GM18498 (cell line): Measurements from ENCODE around the gene CNTNAP5.
"Not testable (repeated sequence)": the region's sequence is repeated elsewhere in the genome, so short reads cannot be mapped to it uniquely, and the experiment has no call there.

Experiments used
- ATAC-seq: cut with Tn5 transposase; IDR thresholded peaks from one replicate; pipeline ENCODE4 v1.9.1; 2021; ENCODE audit warnings: mild to moderate bottlenecking, moderate library complexity; ENCODE audit not compliant: unreplicated experiment

Gene CNTNAP5

DNA sequence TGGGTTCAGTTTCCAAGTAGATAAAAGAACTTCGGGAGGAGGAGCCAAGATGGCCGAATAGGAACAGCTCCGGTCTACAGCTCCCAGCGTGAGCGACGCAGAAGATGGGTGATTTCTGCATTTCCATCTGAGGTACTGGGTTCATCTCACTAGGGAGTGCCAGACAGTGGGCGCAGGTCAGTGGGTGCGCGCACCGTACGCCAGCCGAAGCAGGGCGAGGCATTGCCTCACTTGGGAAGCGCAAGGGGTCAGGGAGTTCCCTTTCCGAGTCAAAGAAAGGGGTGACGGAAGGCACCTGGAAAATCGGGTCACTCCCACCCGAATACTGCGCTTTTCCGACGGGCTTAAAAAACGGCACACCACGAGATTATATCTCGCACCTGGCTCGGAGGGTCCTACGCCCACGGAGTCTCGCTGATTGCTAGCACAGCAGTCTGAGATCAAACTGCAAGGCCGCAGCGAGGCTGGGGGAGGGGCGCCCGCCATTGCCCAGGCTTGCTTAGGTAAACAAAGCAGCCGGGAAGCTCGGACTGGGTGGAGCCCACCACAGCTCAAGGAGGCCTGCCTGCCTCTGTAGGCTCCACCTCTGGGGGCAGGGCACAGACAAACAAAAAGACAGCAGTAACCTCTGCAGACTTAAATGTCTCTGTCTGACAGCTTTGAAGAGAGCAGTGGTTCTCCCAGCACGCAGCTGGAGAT lies 382.9 kb downstream of the CNTNAP5 start:
- ATAC-seq: not testable (repeated sequence)

DNA sequence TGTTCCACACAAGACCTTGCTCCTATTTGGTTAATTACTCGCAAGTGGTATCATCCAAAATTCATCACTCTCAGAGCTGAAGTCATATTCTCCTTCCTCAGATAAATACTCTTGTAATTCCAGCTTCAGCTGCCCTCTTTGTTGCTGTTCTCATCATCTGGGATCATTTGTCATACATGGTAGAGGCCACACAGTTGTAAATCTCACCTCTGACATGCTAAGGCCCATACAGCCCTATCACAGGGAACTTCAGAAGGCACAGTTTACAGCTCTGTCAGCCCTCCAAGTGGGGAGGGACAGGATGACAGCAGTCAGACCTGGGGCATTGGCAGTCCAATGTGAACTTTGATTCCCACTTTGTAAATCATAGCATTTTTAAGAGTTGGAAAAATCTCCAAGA lies 399.0 kb downstream of the CNTNAP5 start:
- ATAC-seq: no peak

DNA sequence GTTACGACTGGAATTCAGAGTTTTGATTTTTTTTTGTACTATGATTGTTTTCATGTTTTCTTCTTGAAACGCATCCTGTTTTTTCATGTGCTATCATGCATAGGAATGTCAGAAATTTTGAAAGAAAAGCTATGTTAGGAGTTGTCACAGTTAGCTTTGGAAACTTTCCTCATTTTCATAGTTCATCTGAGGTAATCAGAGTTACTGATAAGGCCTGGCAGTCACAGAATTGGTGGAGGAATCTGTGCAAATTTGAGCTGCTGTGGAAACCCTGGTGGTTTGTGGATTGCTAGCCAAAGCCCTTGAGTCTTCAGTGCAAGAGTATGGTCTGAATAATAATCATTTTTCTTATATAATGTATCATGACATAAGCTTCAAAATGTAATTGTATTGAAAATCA lies 401.0 kb downstream of the CNTNAP5 start:
- ATAC-seq: no peak

DNA sequence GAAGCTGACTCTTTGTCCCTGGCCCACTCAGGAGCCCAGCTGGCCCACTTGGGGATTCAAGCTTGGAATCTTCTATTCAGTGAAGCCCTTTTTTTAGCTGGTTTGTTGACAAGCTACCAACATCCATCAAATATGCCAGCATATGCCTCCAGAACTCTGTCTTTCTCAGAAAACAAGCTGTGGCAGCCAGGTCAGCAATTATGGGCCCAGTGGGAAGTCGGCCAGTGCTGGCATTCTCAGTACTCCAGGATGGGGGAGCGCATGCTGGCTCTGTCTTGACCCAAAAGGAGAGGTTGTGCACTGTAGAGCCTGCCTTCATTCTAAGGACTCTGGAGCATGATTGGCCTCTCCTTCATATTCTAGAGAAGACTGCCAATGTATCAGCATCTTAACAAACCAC lies 401.5 kb downstream of the CNTNAP5 start:
- ATAC-seq: no peak

DNA sequence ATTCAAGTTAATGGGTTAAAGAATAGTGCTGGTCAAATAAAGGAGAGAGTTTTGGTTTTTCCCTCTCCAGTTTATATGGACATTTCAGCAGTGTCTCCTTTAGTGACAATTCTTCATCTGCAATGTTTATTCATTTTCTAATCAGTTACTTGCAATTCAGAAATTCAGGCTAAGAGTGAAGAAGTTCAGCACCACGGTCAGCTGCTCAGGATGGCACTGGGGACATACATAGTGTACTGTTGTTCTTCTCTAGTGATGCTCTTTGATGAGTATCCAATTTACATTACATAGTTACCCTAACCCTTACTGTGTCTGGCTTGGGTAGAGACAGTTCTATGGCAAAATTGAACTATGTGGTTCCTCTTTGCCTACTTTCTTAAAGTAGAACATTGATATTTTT lies 412.7 kb downstream of the CNTNAP5 start:
- no peak for ATAC-seq

DNA sequence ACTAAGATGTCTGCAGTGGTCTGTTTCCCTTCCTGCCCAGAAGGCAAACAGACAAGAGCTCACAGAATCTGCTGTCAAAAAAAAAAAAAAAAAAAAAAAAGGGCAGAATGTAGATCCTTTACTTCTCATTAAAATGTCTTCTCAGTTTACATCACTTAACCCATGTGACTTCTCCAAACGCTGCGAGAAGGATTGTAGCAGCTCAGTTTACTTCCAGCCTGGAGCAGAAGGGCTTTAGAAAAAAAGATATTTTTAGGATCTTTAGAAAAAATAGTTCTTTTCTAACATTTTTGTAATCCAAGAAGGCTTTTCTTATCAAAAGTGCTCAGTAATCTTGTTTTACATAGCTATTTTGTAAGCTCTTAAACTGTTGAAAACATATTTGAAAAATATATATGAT lies 425.4 kb downstream of the CNTNAP5 start:
- ATAC-seq: no peak

DNA sequence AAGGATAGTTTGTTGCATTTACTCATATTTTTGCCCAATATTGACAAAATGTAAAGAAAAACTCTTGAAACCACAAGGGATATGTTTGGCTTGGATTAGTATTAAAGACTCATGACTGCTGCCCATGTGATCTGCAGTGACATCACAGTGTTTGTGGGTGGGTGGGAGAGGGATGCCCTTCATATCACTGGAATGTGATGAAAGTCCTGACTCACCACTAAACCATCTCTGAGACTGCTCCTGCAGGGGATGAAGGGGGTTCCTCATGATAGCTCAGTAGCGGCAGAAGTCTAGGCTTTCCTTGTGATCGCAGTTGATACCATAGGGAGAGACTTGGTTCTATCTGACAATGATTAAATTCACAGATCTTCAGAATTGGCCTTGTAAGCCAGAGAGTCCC lies 451.2 kb downstream of the CNTNAP5 start:
- ATAC-seq: no peak

DNA sequence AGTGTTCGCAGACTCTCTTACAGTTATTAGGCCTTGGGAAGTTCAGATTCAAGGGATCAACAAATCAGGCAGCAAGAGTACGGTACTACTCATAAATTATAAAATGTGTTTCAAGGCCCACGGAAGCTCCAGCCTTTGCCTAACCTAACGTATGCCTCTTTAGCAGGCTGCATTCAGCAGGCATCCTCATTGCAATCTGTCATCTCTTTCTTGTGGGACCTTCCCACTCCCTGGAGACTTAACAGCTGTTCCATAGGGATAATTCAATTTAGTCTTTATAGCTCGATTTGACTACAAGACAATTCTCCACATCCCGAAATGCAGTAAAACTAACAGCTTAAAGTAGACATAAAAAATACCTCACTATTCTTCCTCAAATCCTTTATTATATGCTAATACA lies 453.7 kb downstream of the CNTNAP5 start:
- no peak for ATAC-seq

DNA sequence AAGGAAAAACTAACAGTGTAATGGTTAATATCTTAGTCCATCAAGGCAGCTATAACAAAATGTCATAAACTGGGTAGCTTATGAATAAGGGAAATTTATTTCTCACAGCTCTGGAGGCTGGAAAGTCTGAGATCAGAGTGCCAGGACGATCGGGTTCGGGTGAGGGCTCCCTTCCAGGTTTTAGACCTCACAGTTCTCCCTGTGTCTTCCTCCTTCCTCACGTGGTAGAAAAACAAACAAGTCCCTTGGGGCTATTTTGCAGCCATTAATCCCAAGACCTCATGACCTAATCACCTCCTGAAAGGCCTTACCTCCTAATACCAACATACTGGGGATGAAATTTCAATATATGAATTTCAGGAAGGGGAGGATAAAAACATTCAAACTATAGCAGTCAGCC lies 455.9 kb downstream of the CNTNAP5 start:
- ATAC-seq: no peak

DNA sequence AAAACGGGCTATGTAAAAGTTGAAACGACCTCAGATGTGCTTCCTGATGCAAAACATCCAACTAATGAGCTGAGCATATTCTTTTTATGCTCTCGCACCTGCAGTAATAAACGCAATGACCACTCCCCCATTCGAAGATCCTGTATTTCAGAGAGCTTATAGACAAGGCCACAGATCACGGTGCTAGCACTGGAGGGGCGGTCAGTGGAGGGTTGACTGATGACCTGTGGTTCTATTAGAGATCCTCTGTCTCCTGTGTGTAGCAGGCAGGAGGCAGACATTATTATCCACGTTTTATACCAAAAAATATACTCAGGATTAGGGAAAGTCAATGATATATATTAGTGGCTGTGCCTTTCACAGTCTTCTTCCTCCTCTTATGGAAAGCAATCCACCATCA lies 457.0 kb downstream of the CNTNAP5 start:
- no peak for ATAC-seq

DNA sequence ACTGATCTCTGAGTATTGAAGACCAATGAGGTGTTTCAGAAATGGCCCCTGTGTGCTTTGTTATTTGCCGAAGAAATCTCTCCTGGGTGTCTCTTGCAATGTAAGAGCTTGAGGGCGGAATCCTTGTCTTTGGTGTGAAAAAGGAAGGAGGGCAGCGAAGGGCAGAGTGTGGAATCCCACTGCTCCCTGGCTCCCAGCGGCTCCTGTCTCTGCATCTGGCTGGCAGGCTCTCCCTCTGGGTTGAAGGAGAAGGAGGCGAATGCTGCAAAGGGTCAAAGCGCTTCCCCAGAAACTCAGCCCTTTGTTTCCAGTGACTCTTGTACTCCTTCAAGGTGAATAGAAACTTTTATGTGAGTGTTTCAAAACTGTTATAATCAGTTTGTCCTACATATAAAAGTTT lies 457.5 kb downstream of the CNTNAP5 start:
- ATAC-seq: no peak

DNA sequence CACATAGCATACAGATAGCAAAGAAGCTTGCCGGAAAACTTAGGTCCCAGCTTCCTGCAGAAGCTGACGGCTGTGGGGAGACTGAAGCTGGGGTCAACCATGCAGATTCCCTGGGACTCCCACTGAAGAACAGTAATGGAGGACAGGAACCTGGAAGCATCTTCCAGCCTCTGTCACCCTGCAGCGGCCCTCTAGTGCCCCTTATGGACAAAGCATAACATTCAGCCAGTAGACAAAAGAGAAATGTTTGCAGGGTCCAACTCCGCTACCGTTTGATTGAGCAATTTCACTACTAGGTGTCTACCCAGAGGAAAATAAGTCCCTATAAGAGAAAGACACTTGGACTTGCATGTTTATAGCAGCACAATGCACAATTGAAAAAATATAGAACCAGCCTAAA lies 460.6 kb downstream of the CNTNAP5 start:
- no peak for ATAC-seq

DNA sequence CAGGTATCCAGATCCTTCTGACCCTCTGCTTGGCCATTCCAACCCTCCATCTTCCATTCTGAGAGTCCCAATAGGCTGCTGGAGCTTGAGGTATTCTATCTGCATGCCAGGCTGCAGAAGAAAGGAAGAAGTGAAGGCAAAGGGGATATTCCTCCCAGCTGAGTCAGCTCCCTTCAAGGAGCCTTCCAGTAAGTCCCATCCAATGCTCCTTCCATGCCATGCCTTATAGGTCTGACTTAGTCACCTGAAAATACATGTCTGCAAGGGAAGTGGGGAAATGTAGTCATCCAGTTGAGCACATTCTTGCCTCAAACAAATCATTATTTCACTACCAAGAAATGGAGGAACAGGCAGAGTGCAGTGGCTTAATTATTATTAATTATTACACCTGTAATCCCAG lies 464.6 kb downstream of the CNTNAP5 start:
- ATAC-seq: no peak

DNA sequence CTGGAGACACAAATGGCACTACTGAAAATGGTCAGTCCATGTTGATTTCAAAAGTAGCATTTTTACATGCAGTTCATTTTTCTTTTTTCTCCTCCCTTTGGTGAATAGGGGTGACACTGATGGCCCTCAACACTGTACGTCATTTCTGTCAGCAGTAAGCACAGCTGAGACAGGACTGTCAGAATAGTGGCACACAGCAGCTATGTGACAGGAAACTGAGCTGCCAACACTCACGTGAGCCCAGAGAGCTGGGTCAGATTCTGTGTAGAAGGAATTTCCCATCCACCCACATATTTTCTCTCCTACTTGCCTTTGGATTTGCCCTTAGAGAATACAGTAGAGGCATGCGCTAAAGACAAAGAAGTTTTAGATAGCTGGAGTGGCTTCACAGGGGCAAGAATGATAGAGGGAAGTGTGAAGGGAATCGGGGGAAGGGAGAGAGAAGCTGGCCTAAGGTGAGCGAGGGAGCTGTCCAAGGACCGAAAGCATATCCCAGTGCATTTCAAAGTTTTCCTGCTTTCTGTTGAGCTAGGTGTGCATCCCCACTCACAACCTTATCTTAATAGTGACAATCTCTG lies 476.6 kb downstream of the CNTNAP5 start:
- no peak for ATAC-seq

DNA sequence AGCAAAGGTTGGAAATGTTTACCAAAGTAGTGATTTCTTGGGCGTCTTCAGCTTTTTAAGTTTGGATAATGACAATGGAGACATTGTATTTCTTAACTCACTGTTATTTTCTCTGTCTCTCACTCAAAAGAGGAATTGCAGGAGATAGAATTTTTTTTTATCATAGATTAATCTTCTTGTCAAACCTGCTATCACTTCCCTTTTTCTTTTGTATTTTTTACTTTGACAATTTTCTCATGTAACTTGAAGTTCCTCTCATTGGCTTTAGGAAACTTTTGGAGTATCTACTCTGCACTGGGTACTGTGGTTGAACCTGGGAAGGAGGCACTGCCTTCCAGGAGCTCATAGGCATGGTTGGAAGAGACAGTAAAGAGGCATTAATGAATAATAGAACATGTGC lies 489.1 kb downstream of the CNTNAP5 start:
- ATAC-seq: no peak

DNA sequence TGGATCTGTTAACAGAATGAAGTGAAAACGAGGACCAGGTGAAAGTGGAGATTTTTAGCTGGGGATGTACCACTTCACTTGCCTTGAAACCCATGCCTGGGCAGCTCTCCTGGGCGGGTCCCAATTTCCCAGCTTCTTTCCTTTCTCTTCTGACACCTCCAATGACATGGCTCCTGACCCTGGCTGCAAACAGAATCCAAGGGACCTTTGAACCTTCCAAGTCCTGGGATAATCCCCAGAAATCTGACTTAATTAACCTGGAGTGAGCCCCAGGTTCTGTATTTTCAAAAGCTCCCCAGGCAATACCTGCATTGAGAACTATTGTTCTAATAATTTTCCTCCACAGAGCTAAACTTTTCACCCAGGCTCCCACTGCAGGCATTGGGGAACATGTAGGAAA lies 495.9 kb downstream of the CNTNAP5 start:
- ATAC-seq: no peak

DNA sequence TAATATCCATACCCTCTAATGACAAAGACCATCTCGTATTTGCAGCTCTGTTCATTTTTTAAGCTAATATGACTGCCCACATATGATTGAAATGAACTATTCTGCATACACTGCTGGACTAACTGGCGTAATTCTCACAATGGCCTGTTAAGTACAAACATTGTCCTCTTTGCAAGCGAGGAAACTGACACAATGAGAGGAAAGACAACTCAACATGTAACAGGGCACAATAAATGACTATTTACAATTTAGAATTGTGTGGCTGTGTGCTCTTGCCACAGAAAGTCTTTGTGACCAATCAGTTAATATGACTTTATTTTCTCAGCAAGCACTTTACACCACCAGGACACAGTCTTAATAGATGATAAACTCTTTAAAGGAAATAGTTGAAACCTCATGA lies 498.0 kb downstream of the CNTNAP5 start:
- ATAC-seq: no peak

DNA sequence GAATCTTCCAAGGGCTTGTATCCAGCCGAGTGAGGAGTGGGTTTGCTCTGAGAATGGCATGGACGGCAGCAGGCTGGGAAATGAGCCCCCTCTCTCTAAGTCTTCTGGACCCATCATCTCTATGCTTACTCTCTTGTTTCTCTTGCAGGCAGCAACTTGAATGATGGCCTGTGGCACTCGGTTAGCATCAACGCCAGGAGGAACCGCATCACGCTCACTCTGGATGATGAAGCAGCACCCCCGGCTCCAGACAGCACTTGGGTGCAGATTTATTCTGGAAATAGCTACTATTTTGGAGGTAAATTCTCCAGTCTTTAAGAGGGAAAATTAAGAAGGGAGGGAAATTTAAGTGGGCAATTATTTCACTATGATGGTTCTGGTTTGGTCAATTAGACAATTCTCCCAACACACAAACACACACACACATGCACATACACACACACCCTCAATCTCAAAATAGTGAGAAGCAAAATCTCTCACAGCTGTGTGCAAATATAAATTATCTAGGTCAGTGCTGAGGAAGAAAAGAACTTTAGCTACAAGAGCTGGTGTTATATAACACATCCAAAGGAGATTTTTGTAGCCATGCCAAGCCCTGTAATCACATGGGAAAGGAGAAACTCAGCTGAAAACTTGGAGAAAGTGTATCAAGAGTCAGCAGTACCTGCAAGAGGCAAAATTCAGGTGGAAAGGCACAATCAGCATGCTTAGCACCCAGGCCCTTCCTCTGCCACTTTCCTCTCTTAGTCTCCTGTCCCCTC lies 499.2 kb downstream of the CNTNAP5 start:
- no peak for ATAC-seq

DNA sequence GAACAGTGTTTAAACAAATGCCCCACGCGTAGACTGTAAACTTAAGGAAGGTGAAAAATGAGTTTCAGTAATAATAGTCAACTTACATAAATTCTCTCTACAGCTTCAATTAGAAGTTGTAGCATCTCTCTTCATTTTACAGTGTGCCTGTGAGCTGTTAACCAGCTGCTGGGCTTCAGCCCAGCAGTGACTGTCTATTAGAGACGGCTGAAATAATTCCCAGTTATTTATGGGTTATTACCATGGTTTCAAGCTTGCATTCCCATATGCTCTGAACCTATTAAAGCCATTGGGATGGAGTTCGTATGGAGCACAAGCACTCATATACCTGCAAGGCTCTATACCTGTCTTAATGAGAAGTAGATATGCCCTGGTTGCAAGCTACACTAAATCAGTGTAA lies 501.1 kb downstream of the CNTNAP5 start:
- ATAC-seq: no peak

DNA sequence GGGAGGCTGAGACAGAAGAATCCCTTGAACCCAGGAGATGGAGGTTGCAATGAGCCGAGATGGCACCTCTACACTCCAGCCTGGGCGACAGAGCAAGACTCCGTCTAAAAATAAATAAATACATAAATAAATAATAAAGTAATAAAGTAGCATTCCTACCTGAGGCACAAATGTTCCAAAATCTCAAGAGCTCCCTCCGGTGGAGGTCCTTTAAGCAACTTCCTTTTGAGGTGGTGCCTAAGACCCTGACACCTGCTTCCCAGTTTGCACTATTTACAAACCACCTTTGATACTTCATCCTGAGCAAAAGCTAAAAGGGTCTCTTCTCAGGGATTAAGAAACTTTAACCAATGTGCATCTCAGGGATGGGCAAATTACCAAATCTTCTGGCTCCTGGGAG lies 505.1 kb downstream of the CNTNAP5 start:
- ATAC-seq: no peak

DNA sequence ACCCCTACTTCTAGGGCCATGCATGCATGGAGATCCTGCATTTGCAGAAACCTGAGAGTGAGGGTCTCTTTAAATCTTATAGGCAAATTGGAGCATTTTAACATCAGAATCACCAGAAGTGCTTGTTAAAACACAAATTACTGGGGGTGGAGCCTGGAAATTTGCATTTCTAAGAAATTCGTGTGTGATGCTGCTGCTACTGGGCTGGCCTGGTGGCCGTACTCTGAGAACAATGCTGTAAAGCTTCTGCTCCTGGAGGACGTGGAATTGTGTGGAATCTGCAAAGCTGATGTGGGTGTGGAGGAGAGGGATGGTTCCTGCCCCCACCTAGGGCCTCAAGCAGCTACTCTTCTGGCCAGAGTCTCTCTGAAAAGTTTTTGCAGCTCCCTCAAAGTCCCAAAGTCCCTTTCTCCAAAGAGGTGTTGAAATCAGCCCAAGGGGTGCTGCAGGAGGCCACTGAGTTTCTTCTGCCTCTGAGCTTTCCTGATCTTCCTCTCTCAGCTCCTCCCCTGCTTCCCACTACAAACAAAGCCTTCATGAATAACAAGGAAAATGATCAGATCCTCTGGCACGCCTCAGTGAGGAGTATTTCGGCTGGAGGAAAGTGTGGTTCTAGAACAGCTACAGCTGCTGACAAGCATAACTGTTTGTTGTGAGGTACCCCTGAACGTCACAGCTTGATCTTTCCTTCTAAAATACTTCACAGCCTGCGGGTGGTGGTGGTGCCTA lies 508.3 kb downstream of the CNTNAP5 start:
- no peak for ATAC-seq

DNA sequence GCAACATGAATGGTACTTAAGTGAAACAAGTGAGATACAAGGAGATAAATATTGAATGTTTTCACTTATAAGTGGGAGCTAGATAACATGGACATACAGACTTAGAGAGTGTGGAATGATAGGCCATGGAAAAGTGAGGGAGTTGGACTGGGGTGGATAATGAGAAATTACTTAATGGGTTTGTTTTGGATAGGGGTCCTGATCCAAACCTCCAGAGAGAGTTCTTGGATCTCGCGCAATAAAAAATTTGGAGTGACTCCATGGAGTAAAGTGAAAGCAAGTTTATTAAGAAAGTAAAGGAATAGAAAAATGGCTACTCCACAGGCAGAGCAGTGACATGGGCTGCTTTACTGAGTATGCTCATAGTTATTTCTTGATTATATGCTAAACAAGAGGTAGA lies 508.9 kb downstream of the CNTNAP5 start:
- no peak for ATAC-seq
